ENCODE data around the gene MARVELD2. TPM values are rescaled to one million over a fixed set of nuclear protein-coding genes. Genes with fewer than 3 reads are reported as not detected.

The MARVELD2 gene
- total and polyA plus RNA-seq, 2 of the 13 experiments (the other 11 are each of a cell fraction or from before 2014, with no cell fraction given) = 11.1 to 15.4 TPM

GRCh38 chr5:69451941-69452647, 37.2 kb downstream of the MARVELD2 start (continued):
- TF ChIP-seq JARID2 (CRISPR knock-in tag; IDR thresholded peaks at IDR 0.05; ENCODE audit: insufficient replicate concordance) (no peak), PAXIP1 (CRISPR knock-in tag; conservative IDR thresholded peaks at IDR 0.05) (peak; percentile 96), BCL3 (CRISPR knock-in tag; IDR thresholded peaks at IDR 0.05) (no peak), FOXA1 (IDR thresholded peaks at IDR 0.05) (no peak), FOXA1 (CRISPR knock-in tag; IDR thresholded peaks at IDR 0.05) (peak; percentile 78), ZMYM4 (CRISPR knock-in tag; IDR thresholded peaks at IDR 0.05) (no peak), NFE2 (CRISPR knock-in tag; IDR thresholded peaks at IDR 0.05) (no peak), LCORL (IDR thresholded peaks at IDR 0.05) (no peak), LCORL (CRISPR knock-in tag; IDR thresholded peaks at IDR 0.05) (no peak), MIXL1 (CRISPR knock-in tag; IDR thresholded peaks at IDR 0.05) (peak; percentile 75), ZFY (CRISPR knock-in tag; IDR thresholded peaks at IDR 0.05) (no peak), ZXDC (CRISPR knock-in tag; IDR thresholded peaks at IDR 0.05) (no peak), ZNF850 (CRISPR knock-in tag; conservative IDR thresholded peaks at IDR 0.05) (no peak), ZNF782 (CRISPR knock-in tag; IDR thresholded peaks at IDR 0.05; ENCODE audit: borderline replicate concordance) (no peak), MLX (CRISPR knock-in tag; IDR thresholded peaks at IDR 0.05) (no peak), ZNF672 (CRISPR knock-in tag; IDR thresholded peaks at IDR 0.05) (no peak), SETDB1 (CRISPR knock-in tag; IDR thresholded peaks at IDR 0.05; ENCODE audit: borderline replicate concordance) (no peak)

Measured in HepG2 (cell line).